Measurements from ENCODE around the gene NCKAP5L. TPM values are rescaled to one million over a fixed set of nuclear protein-coding genes. Genes with fewer than 3 reads are reported as not detected.

NCKAP5L gene
- polyA plus RNA-seq, 4 donors, result 0.45 to 7.0 (median 2.9) TPM

DNA sequence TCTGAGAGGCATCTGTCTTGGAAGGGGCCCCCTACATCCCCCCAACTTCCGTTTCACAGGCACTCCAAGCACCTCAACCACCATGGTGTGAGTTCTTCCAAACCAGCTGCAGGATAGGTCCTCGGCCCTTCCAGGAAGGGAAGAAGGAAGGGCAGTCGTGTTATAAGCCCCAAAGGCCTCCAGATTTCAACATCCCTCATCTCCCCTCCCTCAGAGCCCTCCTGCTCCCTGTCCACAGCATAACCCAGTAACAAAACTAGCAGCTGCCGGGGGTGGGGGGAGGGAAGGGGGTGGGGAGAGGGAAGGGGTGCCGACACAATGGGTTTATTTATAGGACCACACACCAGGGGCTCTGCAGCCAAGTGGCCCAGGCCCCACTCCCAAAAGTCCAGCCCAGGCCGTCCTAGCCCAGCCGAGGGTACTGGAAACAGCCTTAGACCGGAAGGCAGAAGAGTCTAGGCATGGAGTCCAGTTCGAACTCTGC is 18.3 kb downstream of the NCKAP5L start:
- Histone ChIP-seq H3K9me3 (ENCODE audit: control insufficient read depth in 2 of 2, insufficient read depth in 1 of 2, low read depth in 1 of 2, low read length in 1 of 2) (no peaks in the 10 kb centered on the region), H3K4me3 (ENCODE audit: low read depth in 1 of 3, low read length in 3 of 3) (no peak overlapping the region), H3K27me3 (ENCODE audit: control insufficient read depth in 3 of 3, insufficient read depth in 3 of 3, low read length in 3 of 3) (no peaks in the 10 kb centered on the region), H3K36me3 (ENCODE audit: control insufficient read depth in 3 of 3, insufficient read depth in 2 of 3, low read depth in 1 of 3, low read length in 3 of 3) (peaks cover 0 to 19% (median 0%) of the 10 kb centered on the region in 3 donors), H3K27ac (ENCODE audit: low read depth in 1 of 3, low read length in 2 of 3) (peak overlapping the region in 2 of 3 donors; percentile 22 to 60), H3K4me1 (ENCODE audit: control insufficient read depth in 3 of 3, insufficient read depth in 2 of 3, low read depth in 1 of 3, low read length in 2 of 3) (peaks cover 0 to 20% (median 0%) of the 10 kb centered on the region in 3 donors)
- FAIRE-seq (no peak), DNase-seq (no peak)
- 52 to 68% (median 68%) methylated on average over 9 of the region's 9 CpGs for WGBS, 3 donors

DNA sequence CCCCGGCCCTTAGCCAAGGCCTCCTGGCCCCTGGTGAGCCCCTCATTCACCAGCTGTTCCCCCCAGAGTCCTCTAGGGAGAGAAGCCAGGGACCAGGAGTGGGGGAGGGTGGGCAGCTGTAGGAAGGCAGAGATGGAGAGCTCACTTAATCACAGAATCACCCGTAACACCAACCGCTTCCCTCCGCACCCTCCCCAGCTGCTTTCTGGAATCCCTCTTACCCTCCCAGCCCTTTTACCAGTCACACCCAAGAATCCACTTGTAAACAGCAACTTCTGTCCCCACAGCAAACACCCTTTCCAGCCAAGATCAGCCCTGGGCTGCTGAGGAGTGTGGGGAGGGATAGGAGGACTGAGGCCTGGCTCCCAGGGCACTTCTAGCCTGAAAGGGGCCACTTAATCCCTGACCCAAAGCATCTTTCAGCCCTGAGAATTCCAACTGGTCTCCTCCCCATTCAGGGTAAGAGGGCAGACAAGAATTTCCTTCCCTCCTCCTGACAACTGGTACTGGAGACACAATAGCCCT is 18.8 kb downstream of the NCKAP5L start:
- WGBS, 3 donors, result 61 to 90% (median 85%) methylated on average over 4 of the region's 4 CpGs
- Histone ChIP-seq H3K4me3 (ENCODE audit: low read depth in 1 of 3, low read length in 3 of 3) (no peak overlapping the region), H3K27ac (ENCODE audit: low read depth in 1 of 3, low read length in 2 of 3) (peak overlapping the region in 2 of 3 donors; percentile 57 to 60), H3K9me3 (ENCODE audit: control insufficient read depth in 2 of 2, insufficient read depth in 1 of 2, low read depth in 1 of 2, low read length in 1 of 2) (no peaks in the 10 kb centered on the region), H3K36me3 (ENCODE audit: control insufficient read depth in 3 of 3, insufficient read depth in 2 of 3, low read depth in 1 of 3, low read length in 3 of 3) (peaks cover 0 to 23% (median under 1%) of the 10 kb centered on the region in 3 donors), H3K4me1 (ENCODE audit: control insufficient read depth in 3 of 3, insufficient read depth in 2 of 3, low read depth in 1 of 3, low read length in 2 of 3) (peaks cover 0 to 20% (median 0%) of the 10 kb centered on the region in 3 donors), H3K27me3 (ENCODE audit: control insufficient read depth in 3 of 3, insufficient read depth in 3 of 3, low read length in 3 of 3) (no peaks in the 10 kb centered on the region)
- FAIRE-seq, result no peak
- no peak for DNase-seq

DNA sequence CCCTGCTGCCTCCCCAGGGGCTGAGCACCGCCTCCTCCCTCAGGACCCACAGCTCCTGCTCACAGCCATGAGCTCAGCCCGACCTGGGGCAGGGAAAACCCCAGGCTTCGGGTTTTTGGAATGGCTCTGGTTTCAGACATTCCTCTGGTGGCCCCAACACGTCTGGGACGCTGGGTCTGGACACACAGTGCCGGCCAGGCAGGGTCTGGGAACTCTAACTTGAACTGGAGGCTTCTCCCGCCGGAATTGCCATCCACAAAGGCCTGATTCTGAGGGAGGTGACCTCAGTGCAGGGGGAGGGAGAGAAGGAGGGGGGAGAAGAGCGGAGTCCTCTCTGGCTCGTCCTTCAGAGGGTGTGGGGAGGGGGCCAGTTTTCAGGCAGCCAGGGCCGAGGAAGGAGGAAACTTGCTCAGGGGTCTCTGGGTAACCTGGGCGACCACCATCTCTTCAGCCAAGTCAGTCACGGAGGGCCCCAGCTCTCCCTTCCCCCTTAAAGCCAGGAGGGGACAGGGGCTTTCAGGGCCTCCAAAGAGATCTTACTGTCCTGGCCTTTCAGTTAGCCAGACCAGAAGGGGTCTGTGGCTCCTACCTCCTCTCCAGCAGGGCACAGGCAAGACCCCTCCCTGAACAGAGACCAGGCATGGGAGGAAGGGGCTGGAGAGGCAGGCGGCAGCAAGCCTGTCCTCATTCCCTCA is 19.4 kb downstream of the NCKAP5L start:
- FAIRE-seq (no peak), DNase-seq (no peak)
- H3K4me3 ChIP-seq (ENCODE audit: low read depth in 1 of 3, low read length in 3 of 3), result no peak overlapping the region
- H3K27me3 ChIP-seq (ENCODE audit: control insufficient read depth in 3 of 3, insufficient read depth in 3 of 3, low read length in 3 of 3), result no peaks in the 10 kb centered on the region
- H3K9me3 ChIP-seq (ENCODE audit: control insufficient read depth in 2 of 2, insufficient read depth in 1 of 2, low read depth in 1 of 2, low read length in 1 of 2), result no peaks in the 10 kb centered on the region
- 61 to 84% (median 83%) methylated on average over 14 of the region's 14 CpGs for WGBS, 3 donors
- peaks cover 0 to 27% (median 2%) of the 10 kb centered on the region in 3 donors for H3K36me3 ChIP-seq (ENCODE audit: control insufficient read depth in 3 of 3, insufficient read depth in 2 of 3, low read depth in 1 of 3, low read length in 3 of 3)
- peak overlapping the region in 2 of 3 donors; percentile 57 to 60 for H3K27ac ChIP-seq (ENCODE audit: low read depth in 1 of 3, low read length in 2 of 3)
- H3K4me1 ChIP-seq (ENCODE audit: control insufficient read depth in 3 of 3, insufficient read depth in 2 of 3, low read depth in 1 of 3, low read length in 2 of 3), result peaks cover 0 to 20% (median 0%) of the 10 kb centered on the region in 3 donors

DNA sequence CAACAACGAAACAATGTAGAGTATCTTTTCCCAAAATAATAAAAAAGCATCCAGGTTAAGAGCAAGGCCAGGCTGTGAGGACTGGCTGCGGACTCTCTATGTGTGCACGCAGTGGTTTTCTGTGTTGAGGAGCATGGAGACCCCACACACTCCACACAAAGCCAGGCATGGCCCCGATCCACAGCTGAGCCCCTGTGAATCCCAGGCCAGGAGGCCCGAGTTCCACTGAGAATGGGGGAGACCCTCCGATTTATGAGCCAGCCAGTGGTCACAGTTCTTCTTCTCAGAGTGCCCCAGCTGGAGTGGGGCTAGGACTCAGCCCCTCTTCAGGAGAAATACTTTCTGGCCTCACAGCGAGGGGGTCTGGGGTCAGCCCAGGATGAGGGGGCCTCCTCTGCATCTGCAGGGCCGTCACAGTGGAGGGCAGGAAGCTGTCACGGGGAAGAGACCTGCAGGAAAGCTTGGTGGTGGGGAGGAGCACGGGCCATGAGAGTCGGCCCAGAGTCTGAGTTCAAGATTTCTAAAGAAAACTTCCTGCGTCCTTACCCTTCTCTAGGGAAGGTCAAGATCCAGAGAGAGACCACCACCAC is 20.1 kb downstream of the NCKAP5L start:
- DNase-seq (no peak), FAIRE-seq (no peak)
- Histone ChIP-seq H3K4me1 (ENCODE audit: control insufficient read depth in 3 of 3, insufficient read depth in 2 of 3, low read depth in 1 of 3, low read length in 2 of 3) (peaks cover 0 to 20% (median 0%) of the 10 kb centered on the region in 3 donors), H3K27ac (ENCODE audit: low read depth in 1 of 3, low read length in 2 of 3) (peak overlapping the region in 1 of 3 donors; percentile 60), H3K27me3 (ENCODE audit: control insufficient read depth in 3 of 3, insufficient read depth in 3 of 3, low read length in 3 of 3) (no peaks in the 10 kb centered on the region), H3K36me3 (ENCODE audit: control insufficient read depth in 3 of 3, insufficient read depth in 2 of 3, low read depth in 1 of 3, low read length in 3 of 3) (peaks cover 0 to 34% (median 2%) of the 10 kb centered on the region in 3 donors), H3K9me3 (ENCODE audit: control insufficient read depth in 2 of 2, insufficient read depth in 1 of 2, low read depth in 1 of 2, low read length in 1 of 2) (no peaks in the 10 kb centered on the region), H3K4me3 (ENCODE audit: low read depth in 1 of 3, low read length in 3 of 3) (no peak overlapping the region)
- 84 to 86% (median 86%) methylated on average over 12 of the region's 12 CpGs for WGBS, 3 donors

DNA sequence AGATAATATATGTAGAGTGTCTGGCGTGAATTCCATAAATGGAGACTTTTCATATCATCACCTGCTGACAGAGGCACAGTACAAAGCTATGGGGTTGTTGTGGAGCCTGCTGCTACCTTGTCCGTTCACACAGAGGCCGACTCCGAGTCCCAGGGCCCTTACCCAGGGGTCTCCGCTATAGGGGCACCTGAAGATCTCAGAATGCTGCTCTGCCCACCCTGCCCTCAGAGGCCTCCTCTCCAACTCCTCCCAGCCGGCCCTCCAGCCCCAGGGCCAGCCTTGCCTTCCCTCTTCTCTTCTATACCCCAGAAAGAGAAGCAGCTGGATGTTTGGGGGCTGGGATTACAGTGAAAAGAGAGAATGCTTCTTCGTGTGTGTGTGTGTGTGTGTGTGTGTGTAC is 21.3 kb downstream of the NCKAP5L start:
- 86 to 94% (median 90%) methylated on average over 7 of the region's 7 CpGs for WGBS, 3 donors
- Histone ChIP-seq H3K27me3 (ENCODE audit: control insufficient read depth in 3 of 3, insufficient read depth in 3 of 3, low read length in 3 of 3) (no peaks in the 10 kb centered on the region), H3K4me3 (ENCODE audit: low read depth in 1 of 3, low read length in 3 of 3) (no peak overlapping the region), H3K27ac (ENCODE audit: low read depth in 1 of 3, low read length in 2 of 3) (no peak overlapping the region), H3K4me1 (ENCODE audit: control insufficient read depth in 3 of 3, insufficient read depth in 2 of 3, low read depth in 1 of 3, low read length in 2 of 3) (peaks cover 0 to 20% (median 0%) of the 10 kb centered on the region in 3 donors), H3K36me3 (ENCODE audit: control insufficient read depth in 3 of 3, insufficient read depth in 2 of 3, low read depth in 1 of 3, low read length in 3 of 3) (peaks cover 0 to 43% (median 2%) of the 10 kb centered on the region in 3 donors), H3K9me3 (ENCODE audit: control insufficient read depth in 2 of 2, insufficient read depth in 1 of 2, low read depth in 1 of 2, low read length in 1 of 2) (no peaks in the 10 kb centered on the region)
- FAIRE-seq (no peak), DNase-seq (no peak)

DNA sequence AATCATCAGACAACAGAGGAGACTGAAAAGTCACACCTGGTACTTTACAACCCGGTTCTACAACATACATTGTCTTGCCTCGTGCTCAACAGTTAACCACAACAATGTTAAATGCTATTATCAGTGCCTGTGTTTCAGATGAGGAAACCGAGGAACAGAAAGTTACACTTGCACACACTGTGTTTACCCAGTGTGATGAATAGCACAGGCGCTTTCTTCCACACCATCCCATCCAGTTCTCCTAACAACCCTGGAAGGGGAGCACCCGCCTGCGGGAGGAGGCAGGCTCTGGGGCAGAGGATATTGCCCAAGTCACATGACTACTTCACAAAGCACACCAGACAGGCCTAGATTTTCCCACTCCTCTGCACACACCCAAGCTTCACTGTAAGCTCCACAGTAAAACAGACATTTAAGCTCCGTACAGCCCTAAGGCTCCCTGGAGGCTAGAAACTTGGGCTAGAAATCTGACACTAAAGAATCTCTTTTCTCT is 21.8 kb downstream of the NCKAP5L start:
- WGBS, 3 donors, result 68 to 83% (median 78%) methylated on average over 7 of the region's 7 CpGs
- Histone ChIP-seq H3K27ac (ENCODE audit: low read depth in 1 of 3, low read length in 2 of 3) (no peak overlapping the region), H3K4me1 (ENCODE audit: control insufficient read depth in 3 of 3, insufficient read depth in 2 of 3, low read depth in 1 of 3, low read length in 2 of 3) (peaks cover 0 to 20% (median 0%) of the 10 kb centered on the region in 3 donors), H3K36me3 (ENCODE audit: control insufficient read depth in 3 of 3, insufficient read depth in 2 of 3, low read depth in 1 of 3, low read length in 3 of 3) (peaks cover 0 to 48% (median 2%) of the 10 kb centered on the region in 3 donors), H3K27me3 (ENCODE audit: control insufficient read depth in 3 of 3, insufficient read depth in 3 of 3, low read length in 3 of 3) (no peaks in the 10 kb centered on the region), H3K4me3 (ENCODE audit: low read depth in 1 of 3, low read length in 3 of 3) (no peak overlapping the region), H3K9me3 (ENCODE audit: control insufficient read depth in 2 of 2, insufficient read depth in 1 of 2, low read depth in 1 of 2, low read length in 1 of 2) (no peaks in the 10 kb centered on the region)
- FAIRE-seq (no peak), DNase-seq (no peak)

DNA sequence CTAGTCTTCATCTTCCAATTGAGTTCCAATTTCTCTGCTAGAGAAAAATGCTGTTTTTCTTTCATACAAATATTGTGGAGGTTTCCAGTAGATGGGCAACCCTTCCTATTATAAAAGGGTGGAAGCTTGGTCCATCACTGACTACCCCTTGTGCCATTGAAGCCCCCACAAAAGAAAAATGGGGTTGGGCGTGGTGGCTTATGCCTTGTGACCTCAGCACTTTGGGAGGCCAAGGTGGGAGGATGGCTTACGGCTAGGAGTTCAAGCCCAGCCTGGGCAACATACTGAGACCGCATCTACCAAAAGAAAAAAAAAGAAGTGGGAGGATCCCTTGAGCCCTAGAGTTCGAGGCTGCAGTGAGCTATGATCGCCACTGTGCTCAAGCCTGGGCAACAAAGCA is 22.8 kb downstream of the NCKAP5L start:
- H3K36me3 ChIP-seq (ENCODE audit: control insufficient read depth in 3 of 3, insufficient read depth in 2 of 3, low read depth in 1 of 3, low read length in 3 of 3), result peaks cover 0 to 56% (median 2%) of the 10 kb centered on the region in 3 donors
- no peak overlapping the region for H3K27ac ChIP-seq (ENCODE audit: low read depth in 1 of 3, low read length in 2 of 3)
- H3K4me1 ChIP-seq (ENCODE audit: control insufficient read depth in 3 of 3, insufficient read depth in 2 of 3, low read depth in 1 of 3, low read length in 2 of 3), result peaks cover 0 to 28% (median 0%) of the 10 kb centered on the region in 3 donors
- 88 to 97% (median 94%) methylated on average over 5 of the region's 5 CpGs for WGBS, 3 donors
- no peak overlapping the region for H3K4me3 ChIP-seq (ENCODE audit: low read depth in 1 of 3, low read length in 3 of 3)
- no peaks in the 10 kb centered on the region for H3K27me3 ChIP-seq (ENCODE audit: control insufficient read depth in 3 of 3, insufficient read depth in 3 of 3, low read length in 3 of 3)
- H3K9me3 ChIP-seq (ENCODE audit: control insufficient read depth in 2 of 2, insufficient read depth in 1 of 2, low read depth in 1 of 2, low read length in 1 of 2), result no peaks in the 10 kb centered on the region
- no peak for DNase-seq
- FAIRE-seq, result no peak

DNA sequence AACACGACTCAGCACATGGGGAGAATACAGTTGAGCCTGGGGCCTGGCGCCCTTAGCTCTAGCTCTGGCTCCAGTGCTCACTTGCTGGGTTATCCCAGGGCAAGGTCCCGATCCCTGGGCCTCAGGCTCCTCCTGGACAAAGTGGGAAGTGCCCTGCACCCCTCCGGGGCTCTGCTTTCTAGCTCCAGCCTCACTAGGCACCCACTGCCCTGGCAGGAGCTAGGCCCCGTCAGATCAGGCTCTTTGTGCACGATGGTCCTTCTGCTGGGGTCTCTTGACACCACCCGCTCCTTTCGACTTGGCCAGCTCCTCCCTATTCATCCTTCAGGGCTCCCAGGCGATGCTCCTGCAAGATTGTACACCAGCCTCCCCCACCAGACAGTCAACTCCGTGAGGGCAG is 23.4 kb downstream of the NCKAP5L start:
- Histone ChIP-seq H3K9me3 (ENCODE audit: control insufficient read depth in 2 of 2, insufficient read depth in 1 of 2, low read depth in 1 of 2, low read length in 1 of 2) (no peaks in the 10 kb centered on the region), H3K4me1 (ENCODE audit: control insufficient read depth in 3 of 3, insufficient read depth in 2 of 3, low read depth in 1 of 3, low read length in 2 of 3) (peaks cover 0 to 28% (median 0%) of the 10 kb centered on the region in 3 donors), H3K27me3 (ENCODE audit: control insufficient read depth in 3 of 3, insufficient read depth in 3 of 3, low read length in 3 of 3) (no peaks in the 10 kb centered on the region), H3K4me3 (ENCODE audit: low read depth in 1 of 3, low read length in 3 of 3) (no peak overlapping the region), H3K36me3 (ENCODE audit: control insufficient read depth in 3 of 3, insufficient read depth in 2 of 3, low read depth in 1 of 3, low read length in 3 of 3) (peaks cover 0 to 60% (median 2%) of the 10 kb centered on the region in 3 donors), H3K27ac (ENCODE audit: low read depth in 1 of 3, low read length in 2 of 3) (no peak overlapping the region)
- DNase-seq (no peak), FAIRE-seq (no peak)
- 86 to 94% (median 91%) methylated on average over 10 of the region's 10 CpGs for WGBS, 3 donors
